ENCODE results near the gene CCDC169. TPM values are rescaled to one million over a fixed set of nuclear protein-coding genes. Genes with fewer than 3 reads are reported as not detected.

CCDC169 gene
- total and polyA plus RNA-seq, 2 donors (not counting 1 experiment from before 2014, with no cell fraction given): 0.07 TPM; not detected in 1

DNA sequence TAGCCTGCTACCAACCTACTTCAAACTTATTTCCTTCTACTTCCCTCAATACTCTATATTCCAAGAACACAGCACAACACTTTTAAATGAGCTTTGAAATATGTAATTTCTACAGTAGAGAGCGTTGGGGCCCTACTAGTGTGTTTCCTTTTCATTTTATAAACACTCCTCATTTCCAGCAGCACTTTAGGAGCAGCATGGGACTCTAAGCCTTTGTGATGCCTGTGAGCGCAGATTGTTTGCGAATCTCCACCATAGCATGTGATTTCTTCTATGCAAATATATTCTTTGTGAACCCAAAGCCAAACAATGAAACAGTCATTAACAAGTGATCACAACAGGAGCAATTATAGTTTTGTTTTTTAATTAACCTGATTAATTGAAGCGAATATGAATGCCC, 86.9 kb downstream of the CCDC169 start:
- no peak overlapping the region for H3K4me2 ChIP-seq (replicated peaks; ENCODE audit: low read depth, low read length, poor library complexity, severe bottlenecking)
- ChIA-PET POLR2A (no interaction called here), CTCF (no interaction called here)
- Mint-ChIP-seq H3K4me1 (no peaks in the 10 kb centered on the region), H3K27ac (no peak overlapping the region), H3K4me3 (no peak overlapping the region), H3K9me3 (ENCODE audit: insufficient read depth) (peaks cover 3% of the 10 kb centered on the region), H3K27me3 (no peaks in the 10 kb centered on the region)
- whole genome bisulfite sequencing (ENCODE audit: insufficient coverage): no CpG with 5 or more reads among the region's 4 CpGs
- H2AFZ ChIP-seq (ENCODE audit: insufficient read depth, low read depth, low read length, poor library complexity, severe bottlenecking): no peak overlapping the region
- no peaks in the 10 kb centered on the region for H3K27me3 ChIP-seq (replicated peaks in 1 of 4; ENCODE audit: control extremely low read depth in 1 of 4, control insufficient read depth in 3 of 4, insufficient read depth in 4 of 4, low read length in 3 of 4)
- H4K20me1 ChIP-seq (ENCODE audit: control insufficient read depth, insufficient read depth, low read length, poor library complexity, severe bottlenecking): no peaks in the 10 kb centered on the region
- DNase-seq (no peak), ATAC-seq (ENCODE audit: low read depth) (no peak)
- H3K36me3 ChIP-seq (replicated peaks in 1 of 2; ENCODE audit: control extremely low read depth in 1 of 2, control insufficient read depth in 1 of 2, extremely low read depth in 1 of 2, insufficient read depth in 2 of 2, low read length in 1 of 2): no peaks in the 10 kb centered on the region
- H3K79me2 ChIP-seq (ENCODE audit: control insufficient read depth, insufficient read depth, low read length): no peaks in the 10 kb centered on the region
- no peaks in the 10 kb centered on the region for H3K4me1 ChIP-seq (ENCODE audit: control insufficient read depth in 2 of 2, insufficient read depth in 2 of 2, low read length in 2 of 2)
- intact Hi-C loops (cut with micrococcal nuclease): no loop called here
- no peak overlapping the region for H3K4me3 ChIP-seq (ENCODE audit: control extremely low read depth in 1 of 5, extremely low read depth in 1 of 5, insufficient read depth in 1 of 5, low read depth in 2 of 5, low read length in 4 of 5)
- H3K9ac ChIP-seq (ENCODE audit: low read length): no peak overlapping the region
- H3K27ac ChIP-seq (ENCODE audit: low read length in 2 of 2): no peak overlapping the region
- H3K9me3 ChIP-seq (ENCODE audit: control extremely low read depth in 1 of 3, control insufficient read depth in 2 of 3, insufficient read depth in 1 of 3, low read length in 2 of 3): peaks cover 0 to 11% (median 0%) of the 10 kb centered on the region in 3 donors
- TF ChIP-seq EZH2 (IDR thresholded peaks at IDR 0.05; ENCODE audit: borderline replicate concordance, insufficient read depth, low read depth, low read length, poor library complexity, severe bottlenecking): no peak
- no peak for TF ChIP-seq CTCF (IDR thresholded peaks at IDR 0.05)

DNA sequence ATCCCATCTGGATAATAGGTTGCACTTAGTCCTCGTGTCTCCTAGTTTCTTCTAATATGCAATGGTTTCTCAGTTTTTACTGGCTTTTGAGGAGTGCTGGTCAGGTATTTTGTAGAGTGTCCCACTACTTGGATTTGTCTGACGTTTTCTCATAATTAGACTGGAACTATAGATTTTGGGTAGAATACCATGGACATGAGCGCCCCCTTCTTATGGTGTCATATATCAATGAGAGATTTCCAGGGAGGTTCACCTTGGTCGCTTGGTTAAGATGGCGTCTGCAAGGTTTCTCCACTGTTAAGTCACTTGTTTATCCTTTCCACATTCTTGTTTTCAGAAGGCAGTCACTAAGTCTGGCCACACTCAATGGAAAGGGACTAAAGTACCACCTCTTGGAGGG, 89.9 kb downstream of the CCDC169 start:
- H3K4me3 Mint-ChIP-seq: no peak overlapping the region
- Histone ChIP-seq H3K4me3 (ENCODE audit: control extremely low read depth in 1 of 5, extremely low read depth in 1 of 5, insufficient read depth in 1 of 5, low read depth in 2 of 5, low read length in 4 of 5) (no peak overlapping the region), H3K4me1 (ENCODE audit: control insufficient read depth in 2 of 2, insufficient read depth in 2 of 2, low read length in 2 of 2) (no peaks in the 10 kb centered on the region), H3K9me3 (ENCODE audit: control extremely low read depth in 1 of 3, control insufficient read depth in 2 of 3, insufficient read depth in 1 of 3, low read length in 2 of 3) (no peaks in the 10 kb centered on the region), H3K4me2 (replicated peaks; ENCODE audit: low read depth, low read length, poor library complexity, severe bottlenecking) (no peak overlapping the region), H3K79me2 (ENCODE audit: control insufficient read depth, insufficient read depth, low read length) (no peaks in the 10 kb centered on the region), H3K36me3 (replicated peaks in 1 of 2; ENCODE audit: control extremely low read depth in 1 of 2, control insufficient read depth in 1 of 2, extremely low read depth in 1 of 2, insufficient read depth in 2 of 2, low read length in 1 of 2) (no peaks in the 10 kb centered on the region), H3K9ac (ENCODE audit: low read length) (no peak overlapping the region), H3K27me3 (replicated peaks in 1 of 4; ENCODE audit: control extremely low read depth in 1 of 4, control insufficient read depth in 3 of 4, insufficient read depth in 4 of 4, low read length in 3 of 4) (no peaks in the 10 kb centered on the region), H3K27ac (ENCODE audit: low read length in 2 of 2) (no peak overlapping the region), H4K20me1 (ENCODE audit: control insufficient read depth, insufficient read depth, low read length, poor library complexity, severe bottlenecking) (no peaks in the 10 kb centered on the region), H2AFZ (ENCODE audit: insufficient read depth, low read depth, low read length, poor library complexity, severe bottlenecking) (no peak overlapping the region)
- DNase-seq (no peak), ATAC-seq (ENCODE audit: low read depth) (no peak)
- intact Hi-C loops (cut with micrococcal nuclease): no loop called here
- TF ChIP-seq EZH2 (IDR thresholded peaks at IDR 0.05; ENCODE audit: borderline replicate concordance, insufficient read depth, low read depth, low read length, poor library complexity, severe bottlenecking): no peak
- TF ChIP-seq CTCF (IDR thresholded peaks at IDR 0.05): no peak
- no peaks in the 10 kb centered on the region for H3K9me3 Mint-ChIP-seq (ENCODE audit: insufficient read depth)
- H3K27me3 Mint-ChIP-seq: no peaks in the 10 kb centered on the region
- H3K4me1 Mint-ChIP-seq: no peaks in the 10 kb centered on the region
- CTCF ChIA-PET: no interaction called here
- no peak overlapping the region for H3K27ac Mint-ChIP-seq
- 80% methylated on average over 1 of the region's 5 CpGs for WGBS (ENCODE audit: insufficient coverage)
- POLR2A ChIA-PET: no interaction called here

Data from B cell (primary cell).